ENCODE data around the gene BCS1L. TPM values are rescaled to one million over a fixed set of nuclear protein-coding genes. Genes with fewer than 3 reads are reported as not detected.

BCS1L gene
- total and polyA plus RNA-seq, 2 of the 13 experiments (the other 11 are each of a cell fraction or from before 2014, with no cell fraction given) = 48.9 to 76.0 TPM

GRCh38 chr2:218671654-218672566 lies 12.4 kb downstream of the BCS1L start, which contains the start of the genes RNF25 and STK36 (continued):
- TF ChIP-seq GTF3A (CRISPR knock-in tag; conservative IDR thresholded peaks at IDR 0.05) (peak; percentile 79; the same call in 1 of the 2 replicates), ZNF317 (CRISPR knock-in tag; IDR thresholded peaks at IDR 0.05) (peak; percentile 47; the same call in 1 of the 2 replicates), ZNF709 (CRISPR knock-in tag; IDR thresholded peaks at IDR 0.05) (peak; percentile 80; the same call in 1 of the 2 replicates), ZNF224 (CRISPR knock-in tag; IDR thresholded peaks at IDR 0.05) (no peak), HNRNPK (IDR thresholded peaks at IDR 0.05; ENCODE audit: low read depth, low read length, poor library complexity, severe bottlenecking) (peak; percentile 30), HINFP (CRISPR knock-in tag; IDR thresholded peaks at IDR 0.05; ENCODE audit: low read depth) (peak; percentile 81), AGO1 (IDR thresholded peaks at IDR 0.05; ENCODE audit: low read depth, low read length, poor library complexity, severe bottlenecking) (peak; percentile 82), DMTF1 (CRISPR knock-in tag; IDR thresholded peaks at IDR 0.05) (no peak), MBNL3 (CRISPR knock-in tag; conservative IDR thresholded peaks at IDR 0.05) (no peak), ZNF3 (CRISPR knock-in tag; IDR thresholded peaks at IDR 0.05) (no peak), HOXD1 (CRISPR knock-in tag; IDR thresholded peaks at IDR 0.05) (no peak; the same call in none of the 2 replicates), ZNF720 (CRISPR knock-in tag; IDR thresholded peaks at IDR 0.05) (no peak), DR1 (CRISPR knock-in tag; IDR thresholded peaks at IDR 0.05) (peak; percentile 77), RCOR2 (CRISPR knock-in tag; IDR thresholded peaks at IDR 0.05) (no peak), TARDBP (CRISPR knock-in tag; IDR thresholded peaks at IDR 0.05) (peak; percentile 78; the same call in 1 of the 2 replicates), ZNF234 (CRISPR knock-in tag; conservative IDR thresholded peaks at IDR 0.05) (no peak), RERE (CRISPR knock-in tag; IDR thresholded peaks at IDR 0.05; ENCODE audit: low read depth) (no peak), PCBP1 (IDR thresholded peaks at IDR 0.05; ENCODE audit: borderline replicate concordance, low read depth, low read length) (peak; percentile 92), HDAC6 (IDR thresholded peaks at IDR 0.05; ENCODE audit: low read depth, low read length) (no peak)

Data from HepG2 (cell line).